A673 (cell line): Measurements from ENCODE around the gene LRSAM1. TPM values are rescaled to one million over a fixed set of nuclear protein-coding genes. Genes with fewer than 3 reads are reported as not detected.

Experiments
- BruUV-seq: library from RNA; stranded (reverse); fragments of 400-500 nt; replicated peaks from 2 replicates; lab custom pipeline; 2021; lab: Mats Ljungman, UMichigan
- CTCF ChIA-PET: fragments of 300-600 bp; sonication (Branson Sonifier 250); formaldehyde crosslinking; loops from one replicate; lab custom pipeline; 2022; ENCODE audit warnings: antibody characterized with exemption; lab: Charles Lee
- POLR2A ChIA-PET: fragments of 300-600 bp; sonication (Branson Sonifier 250); formaldehyde crosslinking; loops from one replicate; lab custom pipeline; 2022; ENCODE audit warnings: antibody characterized with exemption; ENCODE audit not compliant: low non-redundant PET; lab: Charles Lee
- DNase-seq: peaks from one replicate; pipeline ENCODE4 v3.0.0-alpha.2; 2015; ENCODE audit warnings: low spot score
- H3K27ac ChIP-seq: fragments of 200-600 bp; sonication (generic); 2 replicates; pipeline ENCODE4 v1.5.1; 2016; ENCODE audit warnings: mixed run types, low read depth, mild to moderate bottlenecking, mixed read lengths, antibody characterized with exemption, low read length; ENCODE audit not compliant: poor library complexity, severe bottlenecking
- H3K27me3 ChIP-seq: fragments of 200-600 bp; sonication (generic); replicated peaks from 2 replicates; pipeline ENCODE4 v1.6.1; 2017; ENCODE audit warnings: mixed run types, low read depth, mild to moderate bottlenecking, mixed read lengths, antibody characterized with exemption, low read length; ENCODE audit not compliant: insufficient read depth, poor library complexity
- H3K36me3 ChIP-seq: fragments of 200-600 bp; sonication (generic); 2 replicates; pipeline ENCODE4 v1.6.1; 2016; ENCODE audit warnings: mixed run types, mild to moderate bottlenecking, mixed read lengths, antibody characterized with exemption, low read length; ENCODE audit not compliant: insufficient read depth, poor library complexity, severe bottlenecking
- H3K4me1 ChIP-seq: fragments of 200-600 bp; sonication (generic); 2 replicates; pipeline ENCODE4 v1.6.1; 2017; ENCODE audit warnings: mixed run types, mild to moderate bottlenecking, mixed read lengths, antibody characterized with exemption, low read length; ENCODE audit not compliant: insufficient read depth, poor library complexity, severe bottlenecking
- H3K4me3 ChIP-seq: fragments of 200-600 bp; sonication (generic); 2 replicates; pipeline ENCODE4 v1.5.1; 2016; ENCODE audit warnings: low read depth, mixed run types, mild to moderate bottlenecking, mixed read lengths, low read length; ENCODE audit not compliant: poor library complexity, severe bottlenecking
- H3K9me3 ChIP-seq: fragments of 200-600 bp; sonication (generic); 2 replicates; pipeline ENCODE4 v1.6.1; 2016; ENCODE audit warnings: mixed run types, low read depth, mild to moderate bottlenecking, mixed read lengths, antibody characterized with exemption, low read length; ENCODE audit not compliant: poor library complexity, severe bottlenecking
- EZH2 ChIP-seq: fragments of 200-600 bp; sonication (generic); IDR thresholded peaks from 2 replicates; pipeline ENCODE4 v1.6.1; 2017; ENCODE audit warnings: borderline replicate concordance, low read depth, mild to moderate bottlenecking, mixed read lengths, antibody characterized with exemption, low read length; ENCODE audit not compliant: poor library complexity, severe bottlenecking
- intact Hi-C: fragments of 100-400 bp; cut with micrococcal nuclease; formaldehyde crosslinking; loops from one replicate; pipeline ENCODE4 v1.10.0; 2022; ENCODE audit not compliant: unreplicated experiment
- total RNA-seq: library from RNA; stranded (reverse); gene quantifications from 2 replicates; pipeline ENCODE4 v1.2.3, GENCODE V29; 2021
- TF ChIP-seq, protein P1 (sequence below): fragments of 300-800, 200-600 bp; sonication (generic); conservative IDR thresholded peaks from 2 replicates; pipeline ENCODE4 v1.5.1; 2017; ENCODE audit warnings: low read depth, mild to moderate bottlenecking, antibody characterized with exemption, low read length, moderate library complexity, mixed read lengths

LRSAM1 gene
- total RNA-seq, 1 experiment from 2014 or later, result 15.8 TPM

DNA sequence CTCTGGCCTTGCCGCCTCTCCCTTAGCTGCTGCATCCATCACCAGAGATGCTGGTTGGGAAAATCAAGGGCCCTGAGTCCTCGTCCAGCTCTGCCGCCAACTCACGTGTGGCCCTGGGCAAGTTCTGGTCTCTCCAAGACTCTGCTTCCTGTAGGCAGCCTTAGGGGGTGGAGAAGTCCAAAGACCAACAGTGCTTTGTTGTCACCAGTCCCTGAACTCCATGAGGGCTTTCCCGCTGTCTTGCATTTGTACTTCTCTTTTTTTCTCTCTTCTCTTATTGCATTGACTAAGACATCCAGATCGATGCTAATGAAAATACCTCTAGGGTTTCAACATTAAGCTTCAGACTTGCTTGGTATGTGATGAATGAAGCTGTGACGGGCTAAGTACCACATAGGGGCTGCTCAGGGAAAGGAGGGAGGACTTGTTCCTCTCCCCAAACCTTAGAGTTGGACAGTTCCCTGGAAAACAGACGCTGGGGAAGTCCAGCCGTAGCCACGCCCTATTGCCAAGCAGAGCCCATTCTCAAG is 97.1 kb downstream of the LRSAM1 start:
- no peaks in the 10 kb centered on the region for H3K36me3 ChIP-seq
- H3K4me1 ChIP-seq, result no peaks in the 10 kb centered on the region
- ChIA-PET POLR2A (no interaction called here), CTCF (interaction anchor here (0.7 kb wide), 1 partner anchor 23 kb away, joined by 4 read pairs; no protein-coding TSS in a partner anchor)
- no peak overlapping the region for H3K4me3 ChIP-seq
- intact Hi-C loops, result no loop called here
- H3K9me3 ChIP-seq, result no peaks in the 10 kb centered on the region
- no peaks in the 10 kb centered on the region for H3K27me3 ChIP-seq
- DNase-seq, result no peak
- no TSS peak for BruUV-seq
- no peak overlapping the region for H3K27ac ChIP-seq
- TF ChIP-seq, protein P1, sequence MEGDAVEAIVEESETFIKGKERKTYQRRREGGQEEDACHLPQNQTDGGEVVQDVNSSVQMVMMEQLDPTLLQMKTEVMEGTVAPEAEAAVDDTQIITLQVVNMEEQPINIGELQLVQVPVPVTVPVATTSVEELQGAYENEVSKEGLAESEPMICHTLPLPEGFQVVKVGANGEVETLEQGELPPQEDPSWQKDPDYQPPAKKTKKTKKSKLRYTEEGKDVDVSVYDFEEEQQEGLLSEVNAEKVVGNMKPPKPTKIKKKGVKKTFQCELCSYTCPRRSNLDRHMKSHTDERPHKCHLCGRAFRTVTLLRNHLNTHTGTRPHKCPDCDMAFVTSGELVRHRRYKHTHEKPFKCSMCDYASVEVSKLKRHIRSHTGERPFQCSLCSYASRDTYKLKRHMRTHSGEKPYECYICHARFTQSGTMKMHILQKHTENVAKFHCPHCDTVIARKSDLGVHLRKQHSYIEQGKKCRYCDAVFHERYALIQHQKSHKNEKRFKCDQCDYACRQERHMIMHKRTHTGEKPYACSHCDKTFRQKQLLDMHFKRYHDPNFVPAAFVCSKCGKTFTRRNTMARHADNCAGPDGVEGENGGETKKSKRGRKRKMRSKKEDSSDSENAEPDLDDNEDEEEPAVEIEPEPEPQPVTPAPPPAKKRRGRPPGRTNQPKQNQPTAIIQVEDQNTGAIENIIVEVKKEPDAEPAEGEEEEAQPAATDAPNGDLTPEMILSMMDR, result no peak
- no peak for TF ChIP-seq EZH2

DNA sequence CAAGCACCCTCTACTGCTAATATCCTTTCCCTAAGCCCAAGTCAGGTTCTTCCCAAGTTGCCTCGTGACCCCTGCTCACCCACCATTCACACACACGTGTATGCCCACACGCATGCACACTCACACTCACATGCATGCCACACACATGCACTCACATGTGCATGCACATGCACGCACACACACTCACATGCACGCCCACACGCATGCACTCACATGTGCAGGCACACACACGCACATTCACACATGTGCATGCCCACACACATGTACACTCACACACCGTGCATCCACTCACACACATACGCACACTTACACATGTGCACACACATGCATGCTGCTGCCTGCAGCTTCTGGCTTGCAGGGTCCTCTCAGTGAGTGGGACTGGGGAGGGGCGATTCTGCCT is 97.9 kb downstream of the LRSAM1 start:
- no peak for DNase-seq
- no peak overlapping the region for H3K27ac ChIP-seq
- BruUV-seq, result no TSS peak
- H3K4me1 ChIP-seq, result no peaks in the 10 kb centered on the region
- H3K27me3 ChIP-seq, result no peaks in the 10 kb centered on the region
- TF ChIP-seq, protein P1, result no peak
- TF ChIP-seq EZH2, result no peak
- H3K36me3 ChIP-seq, result no peaks in the 10 kb centered on the region
- intact Hi-C loops, result no loop called here
- POLR2A ChIA-PET, result no interaction called here
- no peak overlapping the region for H3K4me3 ChIP-seq
- CTCF ChIA-PET, result no interaction called here
- no peaks in the 10 kb centered on the region for H3K9me3 ChIP-seq

DNA sequence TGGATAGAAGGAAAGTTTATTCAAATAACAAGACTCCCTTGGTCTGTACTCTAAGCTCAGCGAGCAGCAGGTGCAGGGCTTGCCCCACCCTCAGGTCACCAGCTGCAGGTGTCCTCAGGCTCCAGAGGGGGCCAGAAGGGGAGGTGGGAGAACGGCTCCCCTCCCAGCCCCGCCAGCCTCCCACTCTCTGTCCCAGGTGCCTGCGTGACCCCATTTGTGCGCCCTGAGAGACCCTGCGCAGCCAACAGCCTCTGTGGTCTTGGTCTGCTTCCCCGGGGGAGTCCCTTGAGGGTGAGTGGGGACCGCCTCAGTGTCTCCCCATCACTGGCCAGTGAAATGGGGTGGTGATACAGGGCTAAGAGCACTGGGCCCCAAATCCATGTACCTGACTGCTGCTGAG is 98.4 kb downstream of the LRSAM1 start:
- ChIA-PET POLR2A (no interaction called here), CTCF (no interaction called here)
- no peak overlapping the region for H3K27ac ChIP-seq
- no peaks in the 10 kb centered on the region for H3K27me3 ChIP-seq
- H3K4me3 ChIP-seq, result no peak overlapping the region
- H3K36me3 ChIP-seq, result no peaks in the 10 kb centered on the region
- H3K4me1 ChIP-seq, result peaks cover 1% of the 10 kb centered on the region
- no peak for TF ChIP-seq EZH2
- TF ChIP-seq, protein P1, result no peak
- BruUV-seq, result no TSS peak
- intact Hi-C loops, result no loop called here
- DNase-seq, result no peak
- no peaks in the 10 kb centered on the region for H3K9me3 ChIP-seq
